ENCODE results near the gene RNF214. TPM values are rescaled to one million over a fixed set of nuclear protein-coding genes. Genes with fewer than 3 reads are reported as not detected.
"Not testable (repeated sequence)": the region's sequence is repeated elsewhere in the genome, so short reads cannot be mapped to it uniquely, and the experiment has no call there.

The RNF214 gene
- total RNA-seq, result 10 to 100 TPM; 12.3 to 13.3 (median 12.5) TPM

DNA sequence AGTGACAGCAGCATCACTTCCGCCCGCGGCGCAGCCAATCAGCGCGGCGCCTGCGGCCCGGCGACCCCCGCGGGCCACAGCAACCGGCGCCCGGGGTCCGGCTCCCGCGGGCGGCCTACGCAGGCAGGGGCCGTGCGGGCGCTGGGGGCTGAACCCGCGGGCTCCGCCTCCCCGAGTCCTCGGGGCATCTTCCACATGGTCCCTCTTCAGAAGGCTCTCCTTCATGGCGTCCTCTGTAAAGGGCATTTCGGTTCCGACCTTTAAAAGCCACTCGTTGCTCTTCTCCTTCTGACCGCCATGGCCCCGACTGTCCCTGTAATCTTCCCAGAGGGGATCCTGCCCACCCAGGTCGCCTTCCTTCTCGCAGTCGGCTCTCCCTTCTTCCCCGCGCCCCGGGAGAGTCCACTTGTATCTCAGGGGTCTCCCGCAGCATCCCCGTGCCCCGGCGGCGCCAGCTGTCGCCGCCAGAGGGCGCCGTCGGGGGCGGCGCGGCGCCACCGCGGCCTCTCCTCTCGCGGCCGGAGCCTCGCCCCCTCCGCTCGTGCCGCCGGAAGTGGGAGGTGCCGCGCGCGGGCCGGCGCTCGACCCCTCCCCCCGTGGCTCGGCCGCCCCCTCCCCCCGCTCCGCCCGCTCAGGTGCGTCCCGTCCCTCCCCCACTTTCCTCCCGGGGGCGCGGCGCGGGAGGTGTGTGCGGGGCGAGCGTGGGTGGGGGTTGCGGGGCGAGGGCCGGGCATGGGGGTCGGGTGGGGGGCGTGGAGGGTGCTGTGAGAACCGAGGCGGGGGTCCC lies at the start of gene RNF214:
RNF214 (plus strand) TSS at position 580 of the 787 bp plus-strand sequence. CDS start 1,602 bp downstream, outside the sequence.
- H3K36me3 ChIP-seq, result no peaks in the 10 kb centered on the region
- no peaks in the 10 kb centered on the region for H3K9me3 ChIP-seq
- H3K4me1 ChIP-seq, result peaks cover 2 to 4% of the 10 kb centered on the region in 2 donors
- peak within 1 kb of the TSS; percentile 92 to 96 for H3K27ac ChIP-seq
- intact Hi-C loops (cut with DNase I; ENCODE audit: low total_unique reads), result no loop called here
- DNase-seq (ENCODE audit: low spot score in 2 of 2), result peak; percentile 67 to 71
- peak within 1 kb of the TSS; percentile 76 to 93 (median 79) for H3K4me3 ChIP-seq
- H3K27me3 ChIP-seq, result no peaks in the 10 kb centered on the region
- no peak for TF ChIP-seq POLR2A (IDR thresholded peaks at IDR 0.05)
- TF ChIP-seq, protein P1, sequence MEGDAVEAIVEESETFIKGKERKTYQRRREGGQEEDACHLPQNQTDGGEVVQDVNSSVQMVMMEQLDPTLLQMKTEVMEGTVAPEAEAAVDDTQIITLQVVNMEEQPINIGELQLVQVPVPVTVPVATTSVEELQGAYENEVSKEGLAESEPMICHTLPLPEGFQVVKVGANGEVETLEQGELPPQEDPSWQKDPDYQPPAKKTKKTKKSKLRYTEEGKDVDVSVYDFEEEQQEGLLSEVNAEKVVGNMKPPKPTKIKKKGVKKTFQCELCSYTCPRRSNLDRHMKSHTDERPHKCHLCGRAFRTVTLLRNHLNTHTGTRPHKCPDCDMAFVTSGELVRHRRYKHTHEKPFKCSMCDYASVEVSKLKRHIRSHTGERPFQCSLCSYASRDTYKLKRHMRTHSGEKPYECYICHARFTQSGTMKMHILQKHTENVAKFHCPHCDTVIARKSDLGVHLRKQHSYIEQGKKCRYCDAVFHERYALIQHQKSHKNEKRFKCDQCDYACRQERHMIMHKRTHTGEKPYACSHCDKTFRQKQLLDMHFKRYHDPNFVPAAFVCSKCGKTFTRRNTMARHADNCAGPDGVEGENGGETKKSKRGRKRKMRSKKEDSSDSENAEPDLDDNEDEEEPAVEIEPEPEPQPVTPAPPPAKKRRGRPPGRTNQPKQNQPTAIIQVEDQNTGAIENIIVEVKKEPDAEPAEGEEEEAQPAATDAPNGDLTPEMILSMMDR (IDR thresholded peaks at IDR 0.05), result peak; percentile 76 to 99 (median 81)
- TF ChIP-seq POLR2AphosphoS5 (IDR thresholded peaks at IDR 0.05), result peak; percentile 31 to 70 (median 62)

- H3K36me3 ChIP-seq; intact Hi-C loops (cut with DNase I; ENCODE audit: low total_unique reads); H3K27ac ChIP-seq; H3K9me3 ChIP-seq; H3K27me3 ChIP-seq; H3K4me3 ChIP-seq; H3K4me1 ChIP-seq: not testable (repeated sequence)
- peak in 1 of 2 donors; percentile 28 for DNase-seq (ENCODE audit: low spot score in 2 of 2)
Measured at GRCh38 chr11:117183178-117183577, 49.3 kb upstream of the RNF214 start.

- TF ChIP-seq, protein P1 (IDR thresholded peaks at IDR 0.05), result no peak
- no peak for TF ChIP-seq POLR2AphosphoS5 (IDR thresholded peaks at IDR 0.05)
- TF ChIP-seq POLR2A (IDR thresholded peaks at IDR 0.05), result no peak
- Histone ChIP-seq H3K27ac (no peak overlapping the region), H3K9me3 (no peaks in the 10 kb centered on the region), H3K4me1 (peaks cover 0 to 4% of the 10 kb centered on the region in 2 donors), H3K4me3 (no peak overlapping the region), H3K27me3 (no peaks in the 10 kb centered on the region), H3K36me3 (no peaks in the 10 kb centered on the region)
- intact Hi-C loops (cut with DNase I; ENCODE audit: low total_unique reads), result no loop called here
- peak; percentile 55 to 60 for DNase-seq (ENCODE audit: low spot score in 2 of 2)
Measured at GRCh38 chr11:117183724-117184349, 48.6 kb upstream of the RNF214 start.

GRCh38 chr11:117185736-117186430 lies 46.6 kb upstream of the RNF214 start:
- peak; percentile 10 to 14 for DNase-seq (ENCODE audit: low spot score in 2 of 2)
- Histone ChIP-seq H3K9me3 (no peaks in the 10 kb centered on the region), H3K27ac (peak overlapping the region in 1 of 2 donors; percentile 44), H3K27me3 (no peaks in the 10 kb centered on the region), H3K4me3 (no peak overlapping the region), H3K36me3 (no peaks in the 10 kb centered on the region), H3K4me1 (peaks cover 0 to 2% of the 10 kb centered on the region in 2 donors)
- TF ChIP-seq POLR2A (IDR thresholded peaks at IDR 0.05), result no peak
- intact Hi-C loops (cut with DNase I; ENCODE audit: low total_unique reads), result no loop called here

- H3K9me3 ChIP-seq, result no peaks in the 10 kb centered on the region
- TF ChIP-seq, protein P1 (IDR thresholded peaks at IDR 0.05), result no peak
- no peak for TF ChIP-seq POLR2A (IDR thresholded peaks at IDR 0.05)
- no peak for TF ChIP-seq POLR2AphosphoS5 (IDR thresholded peaks at IDR 0.05)
- H3K4me3 ChIP-seq, result no peak overlapping the region
- H3K27ac ChIP-seq, result peak overlapping the region in 1 of 2 donors; percentile 44
- H3K4me1 ChIP-seq, result no peaks in the 10 kb centered on the region
- intact Hi-C loops (cut with DNase I; ENCODE audit: low total_unique reads), result no loop called here
- H3K27me3 ChIP-seq, result no peaks in the 10 kb centered on the region
- no peaks in the 10 kb centered on the region for H3K36me3 ChIP-seq
- peak; percentile 12 to 31 for DNase-seq (ENCODE audit: low spot score in 2 of 2)
Measured at GRCh38 chr11:117186431-117186761, 46.1 kb upstream of the RNF214 start.
